ENCODE results near the gene GSK3B.

GRCh38 chr3:119841808-119842471 lies 252.3 kb downstream of the GSK3B start:
- TF ChIP-seq CTCF (conservative IDR thresholded peaks at IDR 0.05; ENCODE audit: low read depth in 2 of 2): no peak
- TF ChIP-seq STAT1 (IDR thresholded peaks at IDR 0.05; ENCODE audit: unreplicated experiment): no peak
- TF ChIP-seq POLR2AphosphoS5 (IDR thresholded peaks at IDR 0.05; ENCODE audit: low read depth): no peak
- TF ChIP-seq EZH2 (IDR thresholded peaks at IDR 0.05; ENCODE audit: low read depth, unreplicated experiment): no peak
- no peak for TF ChIP-seq JUNB (IDR thresholded peaks at IDR 0.05; ENCODE audit: unreplicated experiment)
- no peak for TF ChIP-seq REST (IDR thresholded peaks at IDR 0.05; ENCODE audit: unreplicated experiment)
- no peak for TF ChIP-seq ZNF462 (CRISPR knock-in tag; IDR thresholded peaks at IDR 0.05)
- TF ChIP-seq ETS1 (IDR thresholded peaks at IDR 0.05): no peak
- TF ChIP-seq CREB1 (CRISPR knock-in tag; IDR thresholded peaks at IDR 0.05; ENCODE audit: low read depth): no peak
- no peak for TF ChIP-seq EZH2phosphoT487 (IDR thresholded peaks at IDR 0.05; ENCODE audit: unreplicated experiment)
- TF ChIP-seq ZNF331 (CRISPR knock-in tag; IDR thresholded peaks at IDR 0.05; ENCODE audit: low read depth): no peak
- TF ChIP-seq NANOG (IDR thresholded peaks at IDR 0.05; ENCODE audit: borderline replicate concordance): no peak
- no peak for TF ChIP-seq ZNF114 (CRISPR knock-in tag; IDR thresholded peaks at IDR 0.05)

Data from GM23338 (cell line).